Right lobe of liver (tissue), 6 donors: ENCODE measurements around the gene CCNH. TPM values are rescaled to one million over a fixed set of nuclear protein-coding genes. Genes with fewer than 3 reads are reported as not detected.

Experiments used
- ATAC-seq, 4 donors: fragments of 200-7000 bp; cut with Tn5 transposase; one replicate each; pipeline ENCODE4 v1.9.1; 2020; ENCODE audit warnings: mild to moderate bottlenecking in 4 of 4, moderate library complexity in 4 of 4
- DNase-seq, 3 donors: peaks; one replicate each; pipeline ENCODE4 v3.0.0-alpha.2; 2020
- H3K27ac ChIP-seq, 3 donors: fragments of 200-600 bp; one replicate each; pipeline ENCODE4 v1.8.0; 2022
- H3K27me3 ChIP-seq, 2 donors: fragments of 200-600 bp; one replicate each; pipeline ENCODE4 v1.8.0; 2022
- H3K36me3 ChIP-seq, 4 donors: fragments of 200-600 bp; sonication (generic) in 1 of 4; one replicate each; pipeline versions ENCODE4 v1.5.1 to v1.8.0; 2017 to 2022; ENCODE audit warnings: control low read depth in 1 of 4
- H3K4me1 ChIP-seq, 4 donors: fragments of 200-600 bp; sonication (generic) in 1 of 4; one replicate each; pipeline versions ENCODE4 v1.5.1 to v1.8.0; 2017 to 2022; ENCODE audit warnings: control low read depth in 1 of 4
- H3K4me3 ChIP-seq, 3 donors: fragments of 200-600 bp; one replicate each; pipeline ENCODE4 v1.8.0; 2022
- H3K9me3 ChIP-seq, 4 donors: fragments of 200-600 bp; sonication (generic) in 1 of 4; one replicate each; pipeline versions ENCODE4 v1.5.1 to v1.8.0; 2017 to 2022; ENCODE audit warnings: control low read depth in 1 of 4
- CTCF ChIP-seq, 4 donors: fragments of 200-600 bp in 3 of 4; fragments of 450-650 bp in 1 of 4; IDR thresholded peaks; one replicate each; pipeline versions ENCODE4 v1.5.1 to v1.8.0; 2016 to 2022; ENCODE audit warnings: antibody characterized with exemption in 4 of 4, mild to moderate bottlenecking in 2 of 4
- POLR2A ChIP-seq: fragments of 450-650 bp; IDR thresholded peaks from one replicate; pipeline ENCODE4 v1.6.1; 2017; ENCODE audit warnings: antibody characterized with exemption, mild to moderate bottlenecking
- WGBS: methylation state at CpG from one replicate; pipeline ENCODE4 v1.1.6; 2018; ENCODE audit warnings: low coverage, low lambda C conversion rate; ENCODE audit not compliant: insufficient coverage; ENCODE audit errors: missing lambda C conversion rate; 5-methylcytosine and 5-hydroxymethylcytosine counted together
- intact Hi-C, 2 donors: fragments of 100-400 bp; cut with DNase I; formaldehyde crosslinking; loops; one replicate each; pipeline versions ENCODE4 v1.11.2 to v1.14.1; 2022
- total RNA-seq, 6 experiments: library from RNA; depleted of rRNA in 2 of 6; stranded (reverse); fragments of >200 nt in 2 of 6; fragmentation: NEBNext Ultra II Directional in 3 of 6; extraction: Animal tissue kit (Norgen Biotek cat#: 25700) in 3 of 6; gene quantifications; one replicate each; pipeline versions ENCODE4 v1.1.0 to v1.2.4, GENCODE V29; 2016 to 2023
- donor health status: DM: no; HTN: yes; CAD: no.
- donor health status: DM: no; HTN: no; CAD: no.
- donor health status: DM: no; HTN: no; CAD: no.
- donor health status: DM: no; HTN: yes; CAD: no.
- donor health status: DM: no; HTN: yes; CAD: no.

The CCNH gene
- total RNA-seq, 6 experiments from 2014 or later: 18.0 to 65.0 (median 19.3) TPM

- Histone ChIP-seq H3K36me3 (peaks cover 0 to 73% (median 24%) of the 10 kb centered on the region in 4 donors), H3K4me1 (peaks cover 0 to 7% (median 0%) of the 10 kb centered on the region in 4 donors), H3K9me3 (no peaks in the 10 kb centered on the region), H3K27ac (no peak overlapping the region), H3K4me3 (no peak overlapping the region), H3K27me3 (no peaks in the 10 kb centered on the region)
- TF ChIP-seq POLR2A (no peak), CTCF (IDR thresholded peaks at IDR 0.05) (no peak)
- no peak for DNase-seq
- ATAC-seq: no peak
- WGBS: 83% methylated on average over 3 of the region's 3 CpGs
- intact Hi-C loops: no loop called here
Measured at GRCh38 chr5:87403409-87403808, 9.3 kb downstream of the CCNH start.

GRCh38 chr5:87401626-87402025 lies 11.1 kb downstream of the CCNH start:
- TF ChIP-seq CTCF (IDR thresholded peaks at IDR 0.05): no peak
- no peak for TF ChIP-seq POLR2A

GRCh38 chr5:87400305-87400899 lies 12.3 kb downstream of the CCNH start:
- Histone ChIP-seq H3K27me3 (no peaks in the 10 kb centered on the region), H3K27ac (no peak overlapping the region), H3K36me3 (peaks cover 0 to 56% (median 14%) of the 10 kb centered on the region in 4 donors), H3K9me3 (no peaks in the 10 kb centered on the region), H3K4me1 (peaks cover 0 to 18% (median 6%) of the 10 kb centered on the region in 4 donors), H3K4me3 (no peak overlapping the region)
- DNase-seq: no peak
- peak; percentile 87 to 90 (median 88) for ATAC-seq
- 36% methylated on average over 4 of the region's 4 CpGs for WGBS
- TF ChIP-seq CTCF (IDR thresholded peaks at IDR 0.05) (peak; percentile 55 to 75 (median 72)), POLR2A (no peak)
- intact Hi-C loops: no loop called here

More at GRCh38 chr5:87401626-87402025, 11.1 kb downstream of the CCNH start:
- intact Hi-C loops: no loop called here
- no peak overlapping the region for H3K4me3 ChIP-seq
- no peaks in the 10 kb centered on the region for H3K9me3 ChIP-seq
- peaks cover 0 to 12% (median 6%) of the 10 kb centered on the region in 4 donors for H3K4me1 ChIP-seq
- peaks cover 0 to 56% (median 17%) of the 10 kb centered on the region in 4 donors for H3K36me3 ChIP-seq
- H3K27me3 ChIP-seq: no peaks in the 10 kb centered on the region
- no peak overlapping the region for H3K27ac ChIP-seq
- ATAC-seq (no peak), DNase-seq (no peak)

- DNase-seq: no peak
- no peaks in the 10 kb centered on the region for H3K9me3 ChIP-seq
- no peak overlapping the region for H3K27ac ChIP-seq
- WGBS: 49% methylated on average over 2 of the region's 2 CpGs
- TF ChIP-seq POLR2A: no peak
- TF ChIP-seq CTCF (IDR thresholded peaks at IDR 0.05): no peak
- peak in 3 of 4 donors; percentile 24 to 44 (median 28) for ATAC-seq
- H3K4me1 ChIP-seq: peaks cover 0 to 24% (median 6%) of the 10 kb centered on the region in 4 donors
- H3K27me3 ChIP-seq: no peaks in the 10 kb centered on the region
- H3K36me3 ChIP-seq: peaks cover 0 to 54% (median 12%) of the 10 kb centered on the region in 4 donors
- no peak overlapping the region for H3K4me3 ChIP-seq
- intact Hi-C loops: loop anchor here in 1 of 2 donors (10.0 kb wide), 1 partner anchor 125 kb away; no protein-coding TSS in a partner anchor
Measured at GRCh38 chr5:87399720-87400119, 13.0 kb downstream of the CCNH start.
